SU-DHL-6 (cell line): Measurements from ENCODE around the gene PPP4R1.

ENCODE experiments used
- H2AFZ ChIP-seq: fragments of 200-600 bp; sonication (generic); 2 replicates; pipeline ENCODE4 v1.6.1; 2014; ENCODE audit warnings: low read depth, mild to moderate bottlenecking, moderate library complexity, mixed read lengths, antibody characterized with exemption, low read length; ENCODE audit not compliant: severe bottlenecking
- H3F3A ChIP-seq: fragments of 200-600 bp; shearing (Covaris generic); 2 replicates; pipeline ENCODE4 v1.6.0; 2016; ENCODE audit warnings: antibody characterized with exemption, mild to moderate bottlenecking; ENCODE audit not compliant: insufficient read depth
- H3K27ac ChIP-seq: fragments of 200-600 bp; sonication (generic); 2 replicates; pipeline ENCODE4 v1.5.1; 2016; ENCODE audit warnings: low read depth, mild to moderate bottlenecking, low read length, moderate library complexity, mixed read lengths
- H3K27me3 ChIP-seq: fragments of 200-600 bp; sonication (generic), shearing (Covaris generic); 2 replicates; pipeline ENCODE4 v1.6.0; 2014; ENCODE audit warnings: mild to moderate bottlenecking, low read length
- H3K36me3 ChIP-seq: fragments of 200-600 bp; sonication (generic); 2 replicates; pipeline ENCODE4 v1.6.1; 2014; ENCODE audit warnings: mild to moderate bottlenecking, low read length, mixed read lengths
- H3K4me2 ChIP-seq: fragments of 300-600, 200-600 bp; shearing (Covaris generic), sonication (generic); 2 replicates; pipeline ENCODE4 v1.6.0; 2014; ENCODE audit warnings: low read length, low read depth, mild to moderate bottlenecking; ENCODE audit not compliant: poor library complexity, severe bottlenecking
- H3K4me3 ChIP-seq: fragments of 200-600 bp; sonication (generic); 2 replicates; pipeline ENCODE4 v1.5.1; 2014; ENCODE audit warnings: antibody characterized with exemption, low read length, mild to moderate bottlenecking, mixed read lengths; ENCODE audit not compliant: insufficient read depth, poor library complexity, severe bottlenecking
- H3K79me2 ChIP-seq: fragments of 200-600 bp; sonication (generic); 2 replicates; pipeline ENCODE4 v1.6.1; 2014; ENCODE audit warnings: mild to moderate bottlenecking, low read length, moderate library complexity; ENCODE audit not compliant: insufficient read depth
- H3K9ac ChIP-seq: fragments of 200-600 bp; sonication (generic); 2 replicates; pipeline ENCODE4 v1.7.0; 2014; ENCODE audit warnings: mild to moderate bottlenecking, low read length
- H3K9me2 ChIP-seq: fragments of 200-600 bp; sonication (generic); replicated peaks from 2 replicates; pipeline ENCODE4 v1.6.1; 2014; ENCODE audit warnings: low read length; ENCODE audit not compliant: insufficient read depth
- H3K9me3 ChIP-seq: fragments of 200-600 bp; sonication (generic); 2 replicates; pipeline ENCODE4 v1.6.1; 2014; ENCODE audit warnings: low read length, mixed read lengths; ENCODE audit not compliant: insufficient read depth
- H4K20me1 ChIP-seq: fragments of 200-600 bp; sonication (generic); 2 replicates; pipeline ENCODE4 v1.6.1; 2014; ENCODE audit warnings: low read depth, mild to moderate bottlenecking, antibody characterized with exemption, low read length, moderate library complexity, mixed read lengths
- CTCF ChIP-seq: fragments of 200-600 bp; sonication (generic); IDR thresholded peaks from one replicate; pipeline ENCODE4 v1.5.1; 2017; ENCODE audit warnings: antibody characterized with exemption, mild to moderate bottlenecking, low read length, moderate library complexity; ENCODE audit not compliant: insufficient read depth, poor library complexity, severe bottlenecking
- EZH2phosphoT487 ChIP-seq: fragments of 200-600 bp; sonication (generic), shearing (Covaris generic); conservative IDR thresholded peaks from 2 replicates; pipeline ENCODE4 v1.6.1; 2018; ENCODE audit warnings: mild to moderate bottlenecking, antibody characterized with exemption, low read length, moderate library complexity, mixed read lengths

Gene PPP4R1

GRCh38 chr18:9599328-9599727 lies 15.0 kb downstream of the PPP4R1 start:
- H3K4me3 ChIP-seq: no peak overlapping the region
- no peak overlapping the region for H3K9ac ChIP-seq
- no peaks in the 10 kb centered on the region for H3F3A ChIP-seq
- H4K20me1 ChIP-seq: no peaks in the 10 kb centered on the region; the same call in none of the 2 replicates
- H3K27me3 ChIP-seq: no peaks in the 10 kb centered on the region
- H3K79me2 ChIP-seq: peaks cover 30% of the 10 kb centered on the region
- no peak overlapping the region for H3K4me2 ChIP-seq
- TF ChIP-seq EZH2phosphoT487: no peak
- no peak overlapping the region for H3K27ac ChIP-seq
- H3K9me3 ChIP-seq: peaks cover 4% of the 10 kb centered on the region; the same call in 1 of the 2 replicates
- no peak overlapping the region for H2AFZ ChIP-seq
- no peaks in the 10 kb centered on the region; the same call in 1 of the 2 replicates for H3K36me3 ChIP-seq
- H3K9me2 ChIP-seq: no peaks in the 10 kb centered on the region

- Histone ChIP-seq H3K36me3 (no peaks in the 10 kb centered on the region; the same call in 1 of the 2 replicates), H4K20me1 (no peaks in the 10 kb centered on the region; the same call in none of the 2 replicates), H3K9me3 (peaks cover 4% of the 10 kb centered on the region; the same call in 1 of the 2 replicates), H3F3A (no peaks in the 10 kb centered on the region), H3K79me2 (peaks cover 24% of the 10 kb centered on the region; the same call in 1 of the 2 replicates), H3K9me2 (no peaks in the 10 kb centered on the region), H3K27ac (no peak overlapping the region), H3K4me2 (no peak overlapping the region), H3K4me3 (no peak overlapping the region), H3K9ac (no peak overlapping the region), H3K27me3 (no peaks in the 10 kb centered on the region), H2AFZ (no peak overlapping the region)
- no peak for TF ChIP-seq CTCF
- no peak for TF ChIP-seq EZH2phosphoT487
Observed at GRCh38 chr18:9597609-9598008, 16.8 kb downstream of the PPP4R1 start.

GRCh38 chr18:9596843-9597526 lies 17.4 kb downstream of the PPP4R1 start:
- H3K9ac ChIP-seq: no peak overlapping the region
- H3K9me2 ChIP-seq: no peaks in the 10 kb centered on the region
- H2AFZ ChIP-seq: no peak overlapping the region
- H3K9me3 ChIP-seq: peaks cover 4% of the 10 kb centered on the region; the same call in 1 of the 2 replicates
- H3K27ac ChIP-seq: no peak overlapping the region
- no peaks in the 10 kb centered on the region; the same call in none of the 2 replicates for H4K20me1 ChIP-seq
- no peak overlapping the region for H3K4me3 ChIP-seq
- H3F3A ChIP-seq: no peaks in the 10 kb centered on the region
- H3K79me2 ChIP-seq: peaks cover 22% of the 10 kb centered on the region; the same call in 1 of the 2 replicates
- no peaks in the 10 kb centered on the region for H3K27me3 ChIP-seq
- no peaks in the 10 kb centered on the region; the same call in 1 of the 2 replicates for H3K36me3 ChIP-seq
- TF ChIP-seq EZH2phosphoT487 (no peak), CTCF (no peak)
- no peak overlapping the region for H3K4me2 ChIP-seq

- no peaks in the 10 kb centered on the region; the same call in none of the 2 replicates for H4K20me1 ChIP-seq
- no peaks in the 10 kb centered on the region for H3K9me2 ChIP-seq
- H2AFZ ChIP-seq: no peak overlapping the region
- H3K9me3 ChIP-seq: peaks cover 4% of the 10 kb centered on the region; the same call in 1 of the 2 replicates
- H3K36me3 ChIP-seq: no peaks in the 10 kb centered on the region; the same call in 1 of the 2 replicates
- H3K27me3 ChIP-seq: no peaks in the 10 kb centered on the region
- no peak for TF ChIP-seq CTCF
- TF ChIP-seq EZH2phosphoT487: no peak
- H3K27ac ChIP-seq: no peak overlapping the region
- H3F3A ChIP-seq: no peaks in the 10 kb centered on the region
- peaks cover 19% of the 10 kb centered on the region; the same call in 1 of the 2 replicates for H3K79me2 ChIP-seq
- no peak overlapping the region for H3K9ac ChIP-seq
- no peak overlapping the region for H3K4me2 ChIP-seq
- H3K4me3 ChIP-seq: no peak overlapping the region
Observed at GRCh38 chr18:9596226-9596625, 18.1 kb downstream of the PPP4R1 start.
